Right atrium auricular region (tissue), 2 donors: ENCODE measurements around the gene INSIG2. TPM values are rescaled to one million over a fixed set of nuclear protein-coding genes. Genes with fewer than 3 reads are reported as not detected.

Source experiments
- DNase-seq: peaks from one replicate; pipeline ENCODE4 v3.0.0-alpha.2; 2019; ENCODE audit warnings: low spot score
- H3K27ac ChIP-seq, 2 donors: fragments of 200-600 bp; sonication (generic); 1 replicate in 1 of 2; 2 replicates in 1 of 2; pipeline ENCODE4 v1.5.1; 2016 to 2019
- H3K27me3 ChIP-seq, 2 donors: fragments of 200-600 bp; sonication (generic); one replicate each; pipeline versions ENCODE4 v1.5.1 to v1.6.0; 2017 to 2019
- H3K36me3 ChIP-seq: fragments of 200-600 bp; sonication (generic); one replicate; pipeline ENCODE4 v1.5.1; 2016
- H3K4me1 ChIP-seq, 2 donors: fragments of 200-600 bp; sonication (generic); one replicate each; pipeline versions ENCODE4 v1.5.1 to v1.6.0; 2017 to 2019
- H3K4me3 ChIP-seq, 2 donors: fragments of 200-600 bp; sonication (generic); 1 replicate in 1 of 2; 2 replicates in 1 of 2; pipeline ENCODE4 v1.5.1; 2017 to 2019; ENCODE audit warnings: mild to moderate bottlenecking in 1 of 2, moderate library complexity in 1 of 2
- H3K9me3 ChIP-seq, 2 donors: fragments of 200-600 bp; sonication (generic); one replicate each; pipeline ENCODE4 v1.5.1; 2019
- total RNA-seq, 2 donors: library from RNA; depleted of rRNA; stranded (reverse); fragments of >200 nt; gene quantifications; one replicate each; pipeline ENCODE4 v1.1.0, GENCODE V29; 2016
- TF ChIP-seq, protein P1 (sequence below), 2 donors: fragments of 200-600 bp; sonication (generic); IDR thresholded peaks; one replicate each; pipeline ENCODE4 v1.5.1; 2019; ENCODE audit warnings: antibody characterized with exemption in 2 of 2

The INSIG2 gene
- total RNA-seq, 2 donors from 2014 or later = 8.0 to 10.5 TPM

DNA sequence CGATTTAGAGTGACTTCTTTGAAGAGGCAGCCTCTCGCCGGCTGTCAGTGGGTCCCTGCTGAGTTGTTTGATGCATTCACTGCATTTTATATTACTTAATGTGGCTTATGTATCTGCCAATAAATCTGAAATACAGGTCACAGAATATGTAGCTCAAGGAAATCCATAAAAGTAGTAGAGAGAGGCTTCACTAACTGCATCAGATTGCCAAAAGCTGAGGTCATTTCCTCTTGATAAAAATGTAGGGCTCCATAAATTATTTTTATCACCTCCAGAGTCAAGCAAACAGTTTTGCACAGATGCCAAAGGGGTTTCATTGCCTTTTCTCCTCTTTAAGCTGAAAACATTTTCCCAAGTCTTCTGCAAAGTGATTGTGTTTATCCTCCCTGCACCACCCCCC is 37.9 kb upstream of the INSIG2 start:
- Histone ChIP-seq H3K27ac (no peak overlapping the region), H3K9me3 (no peaks in the 10 kb centered on the region), H3K4me1 (no peaks in the 10 kb centered on the region), H3K27me3 (peaks cover 0 to 4% of the 10 kb centered on the region in 2 donors), H3K4me3 (no peak overlapping the region), H3K36me3 (no peaks in the 10 kb centered on the region)
- DNase-seq = no peak
- TF ChIP-seq, protein P1, sequence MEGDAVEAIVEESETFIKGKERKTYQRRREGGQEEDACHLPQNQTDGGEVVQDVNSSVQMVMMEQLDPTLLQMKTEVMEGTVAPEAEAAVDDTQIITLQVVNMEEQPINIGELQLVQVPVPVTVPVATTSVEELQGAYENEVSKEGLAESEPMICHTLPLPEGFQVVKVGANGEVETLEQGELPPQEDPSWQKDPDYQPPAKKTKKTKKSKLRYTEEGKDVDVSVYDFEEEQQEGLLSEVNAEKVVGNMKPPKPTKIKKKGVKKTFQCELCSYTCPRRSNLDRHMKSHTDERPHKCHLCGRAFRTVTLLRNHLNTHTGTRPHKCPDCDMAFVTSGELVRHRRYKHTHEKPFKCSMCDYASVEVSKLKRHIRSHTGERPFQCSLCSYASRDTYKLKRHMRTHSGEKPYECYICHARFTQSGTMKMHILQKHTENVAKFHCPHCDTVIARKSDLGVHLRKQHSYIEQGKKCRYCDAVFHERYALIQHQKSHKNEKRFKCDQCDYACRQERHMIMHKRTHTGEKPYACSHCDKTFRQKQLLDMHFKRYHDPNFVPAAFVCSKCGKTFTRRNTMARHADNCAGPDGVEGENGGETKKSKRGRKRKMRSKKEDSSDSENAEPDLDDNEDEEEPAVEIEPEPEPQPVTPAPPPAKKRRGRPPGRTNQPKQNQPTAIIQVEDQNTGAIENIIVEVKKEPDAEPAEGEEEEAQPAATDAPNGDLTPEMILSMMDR (IDR thresholded peaks at IDR 0.05) = no peak

DNA sequence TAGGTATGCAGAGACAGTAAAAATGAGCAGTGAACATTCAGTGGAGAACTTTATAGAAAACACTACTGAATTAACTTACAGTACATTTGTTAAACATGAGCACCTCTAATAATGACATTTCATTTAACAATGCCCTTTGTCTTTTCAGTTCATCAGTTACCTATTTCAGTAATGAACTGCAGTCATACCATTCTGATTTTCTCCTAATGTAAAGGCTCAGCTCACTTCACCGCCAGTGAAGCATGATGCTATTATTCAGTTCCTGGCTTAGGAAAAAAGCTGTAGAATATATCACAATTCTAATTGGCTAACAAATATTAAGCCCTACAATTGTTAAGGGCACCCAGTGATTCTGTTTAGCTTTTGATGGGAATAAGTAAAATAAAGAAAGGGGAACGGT is 37.3 kb upstream of the INSIG2 start:
- Histone ChIP-seq H3K4me1 (no peaks in the 10 kb centered on the region), H3K27ac (no peak overlapping the region), H3K9me3 (no peaks in the 10 kb centered on the region), H3K27me3 (peaks cover 0 to 4% of the 10 kb centered on the region in 2 donors), H3K36me3 (no peaks in the 10 kb centered on the region), H3K4me3 (no peak overlapping the region)
- no peak for DNase-seq
- TF ChIP-seq, protein P1 (IDR thresholded peaks at IDR 0.05) = no peak

DNA sequence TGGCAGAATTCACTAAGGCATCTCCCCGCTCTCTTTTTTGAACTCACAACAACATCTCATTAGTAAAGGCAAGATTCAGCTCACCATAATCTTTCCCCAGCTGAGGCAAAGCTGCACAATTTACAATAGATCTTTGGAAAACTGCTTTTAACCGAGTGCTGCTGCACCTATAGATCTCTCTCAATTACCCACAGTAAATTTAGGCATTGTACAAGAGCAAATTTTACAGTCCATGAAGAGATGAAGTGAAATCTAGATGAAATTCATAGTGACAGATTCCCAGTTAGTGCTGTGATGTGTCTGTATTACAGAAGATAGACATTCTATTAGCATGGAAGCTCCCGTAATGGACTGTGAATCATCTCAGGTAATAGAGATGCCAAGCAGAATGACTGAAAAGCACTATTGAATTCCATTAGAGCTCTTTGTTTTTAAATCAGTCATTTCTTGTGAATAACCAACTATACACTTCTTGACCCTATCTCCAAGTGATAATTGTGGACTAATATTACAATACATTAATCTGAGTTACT is 36.4 kb upstream of the INSIG2 start:
- H3K9me3 ChIP-seq = no peaks in the 10 kb centered on the region
- H3K4me1 ChIP-seq = no peaks in the 10 kb centered on the region
- peaks cover 0 to 4% of the 10 kb centered on the region in 2 donors for H3K27me3 ChIP-seq
- DNase-seq = no peak
- H3K27ac ChIP-seq = no peak overlapping the region
- no peaks in the 10 kb centered on the region for H3K36me3 ChIP-seq
- TF ChIP-seq, protein P1 (IDR thresholded peaks at IDR 0.05) = no peak
- no peak overlapping the region for H3K4me3 ChIP-seq

DNA sequence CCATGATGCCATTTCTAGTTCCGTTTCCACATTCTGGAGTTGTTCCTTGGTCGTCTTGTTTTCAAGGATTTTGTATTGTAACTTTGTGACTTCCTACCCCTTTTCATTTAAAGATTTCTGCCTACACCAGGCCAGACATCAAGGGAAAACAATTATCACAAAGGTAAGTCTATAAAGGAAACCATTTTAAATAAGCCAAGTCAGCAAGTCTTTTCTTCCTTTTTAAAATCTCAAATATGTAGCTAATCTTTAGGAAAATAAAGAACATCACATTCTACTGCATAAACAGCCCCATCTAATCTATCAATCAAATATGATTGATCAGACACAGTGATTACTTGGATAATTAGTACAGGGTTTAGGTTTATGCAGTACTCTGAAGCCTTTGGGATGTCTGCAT is 35.8 kb upstream of the INSIG2 start:
- H3K9me3 ChIP-seq = no peaks in the 10 kb centered on the region
- H3K4me3 ChIP-seq = no peak overlapping the region
- TF ChIP-seq, protein P1 (IDR thresholded peaks at IDR 0.05) = no peak
- H3K27me3 ChIP-seq = peaks cover 0 to 4% of the 10 kb centered on the region in 2 donors
- H3K27ac ChIP-seq = no peak overlapping the region
- H3K36me3 ChIP-seq = no peaks in the 10 kb centered on the region
- H3K4me1 ChIP-seq = no peaks in the 10 kb centered on the region
- DNase-seq = no peak

DNA sequence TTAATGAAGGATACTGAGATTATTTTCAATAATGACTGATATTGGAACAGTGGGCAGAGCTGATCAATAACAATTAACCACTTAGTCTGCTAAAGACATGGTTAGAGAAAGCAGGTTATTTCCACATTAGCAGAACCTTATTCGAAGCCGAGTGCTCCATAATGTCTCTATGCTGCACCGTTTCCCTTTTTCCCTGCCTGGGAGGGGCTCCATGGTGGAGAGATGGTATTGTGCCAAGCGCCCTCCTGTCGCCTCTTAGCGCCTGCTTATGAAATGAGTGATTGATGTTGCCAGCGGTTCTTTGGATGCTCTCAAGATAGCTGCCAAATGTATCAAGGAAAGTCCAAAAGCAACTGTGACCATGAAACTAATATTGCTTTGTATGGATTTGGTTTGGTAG is 34.6 kb upstream of the INSIG2 start:
- no peaks in the 10 kb centered on the region for H3K4me1 ChIP-seq
- no peak overlapping the region for H3K27ac ChIP-seq
- TF ChIP-seq, protein P1 (IDR thresholded peaks at IDR 0.05) = no peak
- no peak for DNase-seq
- peaks cover 0 to 4% of the 10 kb centered on the region in 2 donors for H3K27me3 ChIP-seq
- H3K36me3 ChIP-seq = no peaks in the 10 kb centered on the region
- no peaks in the 10 kb centered on the region for H3K9me3 ChIP-seq
- no peak overlapping the region for H3K4me3 ChIP-seq
